OCI-LY7 (cell line): ENCODE data around the gene MAT1A.

Experiments
- CTCF ChIP-seq: fragments of 200-600 bp; sonication (generic); conservative IDR thresholded peaks from 2 replicates; pipeline ENCODE4 v1.5.1; 2014; ENCODE audit warnings: mild to moderate bottlenecking, antibody characterized with exemption, low read length, moderate library complexity, mixed read lengths
- EZH2phosphoT487 ChIP-seq: fragments of 200-600 bp; sonication (generic); IDR thresholded peaks from 2 replicates; pipeline ENCODE4 v1.6.1; 2018; ENCODE audit warnings: low read depth, borderline replicate concordance, mild to moderate bottlenecking, mixed run types, antibody characterized with exemption, low read length, moderate library complexity, mixed read lengths

GRCh38 chr10:80268938-80269588 is 20.4 kb downstream of the MAT1A start:
- TF ChIP-seq EZH2phosphoT487 (no peak), CTCF (no peak)
